Activated CD8-positive, alpha-beta memory T cell treated with anti-CD3 and anti-CD28 coated beads, Interleukin-2, amount 50 U/mL, for 24 hours (primary cell): ENCODE measurements around the gene C2CD3.
"Not testable (repeated sequence)": the region's sequence is repeated elsewhere in the genome, so short reads cannot be mapped to it uniquely, and the experiment has no call there.

Experiments used
- DNase-seq: peaks from one replicate; pipeline ENCODE4 v3.0.0-alpha.2; 2020; ENCODE audit errors: extremely low read depth

Gene C2CD3

DNA sequence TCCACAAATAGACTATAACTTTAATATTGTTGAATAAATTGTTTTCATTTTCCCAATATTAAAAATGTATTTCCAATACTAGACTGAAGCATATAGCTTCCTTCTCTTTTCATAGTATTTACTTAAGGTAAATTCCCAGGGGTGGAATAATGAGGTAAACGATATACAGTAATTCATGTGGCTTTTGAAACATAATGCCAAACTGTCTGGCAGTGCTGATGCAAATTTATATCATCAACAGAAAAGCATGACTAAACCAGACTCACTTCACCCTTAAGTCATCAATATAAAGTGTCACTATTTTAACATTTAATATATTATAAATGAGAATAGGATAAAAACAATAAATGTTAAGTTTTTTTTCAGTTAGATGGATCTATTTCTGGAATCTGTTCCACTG lies 13.6 kb downstream of the C2CD3 start:
- DNase-seq: no peak

- no peak for DNase-seq
These were observed 16.1 kb downstream of the C2CD3 start for GRCh38 chr11:74154620-74155281.

GRCh38 chr11:74153224-74153623 lies 17.6 kb downstream of the C2CD3 start:
- DNase-seq: no peak

DNA sequence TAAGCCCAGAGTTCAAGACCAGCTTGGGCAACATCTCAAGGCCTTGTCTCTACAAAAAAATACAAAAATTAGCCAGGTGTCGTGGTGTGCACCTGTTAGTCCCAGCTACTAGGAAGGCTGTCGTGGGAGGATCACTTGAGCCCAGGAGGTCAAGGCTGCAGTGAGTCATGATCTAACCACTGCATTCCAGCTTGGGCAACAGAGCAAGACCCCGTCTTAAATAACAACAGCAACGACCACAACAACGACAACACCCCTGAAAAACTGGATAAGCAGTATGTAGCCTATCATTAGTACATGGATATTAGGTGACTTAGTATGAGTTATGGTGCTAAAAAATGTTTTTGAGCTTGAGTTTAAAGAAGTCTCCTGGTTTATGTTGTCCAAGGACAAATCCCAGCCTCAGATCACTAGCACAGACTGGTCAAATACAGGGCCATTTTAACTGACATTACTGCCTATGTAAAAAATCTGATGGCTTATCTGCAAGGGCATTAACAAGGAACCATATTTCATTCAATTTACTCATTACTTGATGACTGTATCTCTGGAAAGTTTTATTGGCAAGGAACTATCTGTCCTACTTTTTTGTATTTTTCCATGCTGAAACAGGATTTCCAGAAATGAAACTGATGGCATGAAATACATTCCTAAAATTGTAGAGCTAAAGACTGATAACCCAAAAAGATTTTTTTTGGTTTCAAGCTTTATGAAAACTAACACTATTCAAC lies 23.4 kb downstream of the C2CD3 start:
- DNase-seq: no peak

- no peak for DNase-seq
These were observed 26.2 kb downstream of the C2CD3 start for GRCh38 chr11:74144592-74144991.

- no peak for DNase-seq
These were observed 28.2 kb downstream of the C2CD3 start for GRCh38 chr11:74142624-74143023.

DNA sequence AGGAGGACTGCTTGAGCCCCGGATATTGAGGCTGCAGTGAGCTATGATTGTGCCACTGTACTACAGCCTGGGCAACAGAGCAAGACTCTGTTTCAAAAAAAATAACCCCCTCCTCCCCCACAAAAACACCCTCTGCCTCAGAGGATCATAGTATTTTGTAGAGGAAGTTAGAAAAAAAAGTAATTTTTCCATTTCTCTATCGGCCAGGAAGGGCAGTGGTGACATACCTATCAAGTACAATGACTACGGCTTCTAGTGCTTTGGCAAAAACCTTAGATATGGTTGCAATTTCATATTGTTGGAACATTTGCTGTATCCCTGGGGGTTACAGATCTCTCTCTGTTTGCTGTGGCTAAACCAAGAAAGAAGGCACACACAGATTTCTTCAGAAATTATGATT lies 28.9 kb downstream of the C2CD3 start:
- no peak for DNase-seq

GRCh38 chr11:74141241-74141695 lies 29.5 kb downstream of the C2CD3 start:
- DNase-seq: no peak

GRCh38 chr11:74139919-74140431 lies 30.8 kb downstream of the C2CD3 start:
- DNase-seq: not testable (repeated sequence)

GRCh38 chr11:74139151-74139918 lies 31.5 kb downstream of the C2CD3 start:
- DNase-seq: no peak

GRCh38 chr11:74138572-74138971 lies 32.2 kb downstream of the C2CD3 start:
- no peak for DNase-seq

DNA sequence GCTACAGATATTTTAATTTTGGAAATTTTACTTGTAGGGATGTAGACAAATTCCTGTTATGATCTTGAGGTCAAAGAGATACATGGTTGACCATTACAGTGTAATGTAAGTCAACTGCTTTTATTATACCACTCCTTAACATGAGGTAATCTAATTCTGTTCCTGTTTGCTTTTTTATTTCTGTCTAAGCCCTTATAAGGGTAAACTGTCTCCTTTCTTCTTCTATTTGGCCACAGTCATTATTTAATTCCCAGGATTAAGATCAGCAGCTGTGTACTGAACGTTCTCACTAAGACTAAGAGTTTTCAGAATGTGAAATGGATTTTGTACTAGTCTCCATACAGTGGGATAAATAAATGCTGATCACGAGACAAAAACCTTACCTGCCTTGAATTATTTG lies 32.8 kb downstream of the C2CD3 start:
- no peak for DNase-seq

- DNase-seq: no peak
These were observed 35.5 kb downstream of the C2CD3 start for GRCh38 chr11:74135127-74135840.

- DNase-seq: no peak
These were observed 36.1 kb downstream of the C2CD3 start for GRCh38 chr11:74134661-74135060.

DNA sequence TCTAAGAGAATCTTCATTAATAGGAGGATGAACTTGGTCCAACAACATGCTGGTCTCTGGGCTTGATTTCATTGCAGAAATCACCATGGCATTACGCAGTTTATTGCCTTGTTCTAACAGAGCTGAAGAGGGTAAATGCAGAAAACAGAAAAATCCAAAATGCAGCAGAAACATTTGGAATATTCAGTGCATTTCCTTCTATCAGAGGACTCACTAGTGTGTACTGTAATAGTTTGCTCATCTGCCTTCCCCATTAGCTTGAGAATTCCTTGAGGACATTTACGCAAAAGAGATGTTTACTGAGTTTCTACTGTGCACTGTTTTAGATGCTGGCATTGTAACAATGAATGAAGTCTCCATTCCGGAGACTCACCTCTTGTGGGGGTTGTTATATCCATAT lies 37.4 kb downstream of the C2CD3 start:
- DNase-seq: no peak

DNA sequence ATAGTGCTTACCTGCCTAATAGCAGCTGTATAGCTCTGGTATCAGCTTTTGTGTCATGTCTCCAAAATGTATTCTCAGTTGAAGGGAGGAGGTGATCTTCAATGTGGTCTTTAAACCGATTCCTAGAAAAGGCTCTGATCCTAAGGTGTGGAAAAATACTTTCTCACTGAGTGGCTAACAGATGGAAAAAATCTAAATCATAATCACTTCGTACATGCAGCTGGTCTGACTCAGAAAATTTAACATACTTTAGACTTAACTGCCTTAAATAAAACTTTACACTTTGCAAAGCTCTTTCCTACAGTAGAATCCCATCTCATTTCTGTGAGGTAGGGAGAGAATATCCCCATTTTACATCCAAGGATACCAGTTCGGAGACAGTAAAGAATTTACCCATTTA lies 38.0 kb downstream of the C2CD3 start:
- no peak for DNase-seq

- DNase-seq: not testable (repeated sequence)
These were observed 41.7 kb downstream of the C2CD3 start for GRCh38 chr11:74129121-74129520.

DNA sequence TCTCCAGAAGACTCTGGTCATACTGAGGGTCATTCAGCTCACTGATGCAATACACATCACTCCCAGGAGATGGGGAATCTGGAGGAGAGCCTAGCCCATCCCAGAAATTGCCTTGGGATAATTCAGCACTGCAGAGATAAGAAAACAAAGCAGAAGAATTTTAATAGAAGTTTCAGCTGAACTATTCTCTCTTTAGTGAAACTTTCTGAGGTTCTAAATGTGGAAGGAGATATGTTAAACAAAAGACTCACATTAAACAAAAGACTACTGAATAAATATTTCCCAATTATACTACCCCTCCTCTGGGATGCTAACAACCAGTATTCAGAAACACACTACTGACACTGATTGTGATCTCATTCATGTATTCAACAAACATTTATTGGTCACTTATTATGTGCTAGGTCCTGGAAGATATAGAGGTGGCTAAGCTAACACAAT lies 47.8 kb downstream of the C2CD3 start:
- no peak for DNase-seq

DNA sequence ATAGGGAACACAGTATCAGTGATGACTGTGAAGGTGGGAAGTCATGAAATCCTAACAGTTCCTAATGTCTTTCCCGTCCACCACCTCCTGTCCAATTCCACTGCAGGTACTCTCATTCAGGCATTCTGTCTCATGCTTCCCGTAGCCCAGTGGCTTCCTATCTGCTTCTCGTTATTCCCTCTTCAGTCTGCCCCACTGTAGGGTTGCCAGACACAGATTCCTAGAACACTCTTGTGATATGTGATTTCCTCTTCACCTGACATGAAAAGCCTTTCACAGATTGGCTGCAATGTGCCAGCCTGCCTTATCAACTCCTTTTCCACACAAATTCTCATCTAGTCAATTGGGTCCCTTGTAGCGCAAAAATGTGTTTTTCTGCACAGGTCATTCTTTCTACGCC lies 49.0 kb downstream of the C2CD3 start:
- no peak for DNase-seq

GRCh38 chr11:74120260-74121035 lies 50.4 kb downstream of the C2CD3 start:
- not testable (repeated sequence) for DNase-seq

GRCh38 chr11:74116719-74117118 lies 54.1 kb downstream of the C2CD3 start:
- DNase-seq: no peak
